ENCODE results near the gene LTBP2. TPM values are rescaled to one million over a fixed set of nuclear protein-coding genes. Genes with fewer than 3 reads are reported as not detected.

LTBP2 gene
- total RNA-seq, 1 experiment from 2014 or later, result 124 TPM

- H4K20me1 ChIP-seq (ENCODE audit: insufficient read depth), result no peaks in the 10 kb centered on the region
- no TSS peak for BruUV-seq (replicated peaks)
- no peaks in the 10 kb centered on the region for H3K4me1 ChIP-seq (replicated peaks; ENCODE audit: insufficient read depth)
- no peaks in the 10 kb centered on the region for H3K9me3 ChIP-seq (ENCODE audit: insufficient read depth, low read depth)
- no peaks in the 10 kb centered on the region for H3K27me3 ChIP-seq (ENCODE audit: insufficient read depth, low read depth)
- no peak overlapping the region for H3K4me2 ChIP-seq
- H3K4me3 ChIP-seq, result no peak overlapping the region
- 0 out of 2 replicates have a peak, but pooled peaks cover 20% of the 10 kb centered on the region for H3K79me2 ChIP-seq (ENCODE audit: low read depth)
- CTCF ChIA-PET, result interaction anchor here (0.6 to 1.0 kb wide), 2 partner anchors 214 to 269 kb away, joined by 3 to 5 read pairs; no protein-coding TSS in a partner anchor
- POLR2A ChIA-PET (ENCODE audit: unreplicated experiment), result interaction anchor here (0.6 to 1.1 kb wide), 3 partner anchors 19 to 32 kb away, joined by 5 to 8 read pairs (median 6); no protein-coding TSS in a partner anchor
- no peaks in the 10 kb centered on the region; the same call in 1 of the 2 replicates for H3F3A ChIP-seq (ENCODE audit: insufficient read depth, low read depth)
- H3K27ac ChIP-seq, result no peak overlapping the region
- DNase-seq, result no peak
- intact Hi-C loops (cut with micrococcal nuclease; ENCODE audit: unreplicated experiment), result no loop called here
- TF ChIP-seq, protein P1, sequence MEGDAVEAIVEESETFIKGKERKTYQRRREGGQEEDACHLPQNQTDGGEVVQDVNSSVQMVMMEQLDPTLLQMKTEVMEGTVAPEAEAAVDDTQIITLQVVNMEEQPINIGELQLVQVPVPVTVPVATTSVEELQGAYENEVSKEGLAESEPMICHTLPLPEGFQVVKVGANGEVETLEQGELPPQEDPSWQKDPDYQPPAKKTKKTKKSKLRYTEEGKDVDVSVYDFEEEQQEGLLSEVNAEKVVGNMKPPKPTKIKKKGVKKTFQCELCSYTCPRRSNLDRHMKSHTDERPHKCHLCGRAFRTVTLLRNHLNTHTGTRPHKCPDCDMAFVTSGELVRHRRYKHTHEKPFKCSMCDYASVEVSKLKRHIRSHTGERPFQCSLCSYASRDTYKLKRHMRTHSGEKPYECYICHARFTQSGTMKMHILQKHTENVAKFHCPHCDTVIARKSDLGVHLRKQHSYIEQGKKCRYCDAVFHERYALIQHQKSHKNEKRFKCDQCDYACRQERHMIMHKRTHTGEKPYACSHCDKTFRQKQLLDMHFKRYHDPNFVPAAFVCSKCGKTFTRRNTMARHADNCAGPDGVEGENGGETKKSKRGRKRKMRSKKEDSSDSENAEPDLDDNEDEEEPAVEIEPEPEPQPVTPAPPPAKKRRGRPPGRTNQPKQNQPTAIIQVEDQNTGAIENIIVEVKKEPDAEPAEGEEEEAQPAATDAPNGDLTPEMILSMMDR (conservative IDR thresholded peaks at IDR 0.05), result no peak
- TF ChIP-seq EZH2 (IDR thresholded peaks at IDR 0.05; ENCODE audit: low read depth), result no peak
- no peaks in the 10 kb centered on the region; the same call in 1 of the 2 replicates for H3K36me3 ChIP-seq (ENCODE audit: low read depth)
- H2AFZ ChIP-seq, result no peak overlapping the region
- no peaks in the 10 kb centered on the region for H3K9me2 ChIP-seq (ENCODE audit: insufficient read depth)
Observed at GRCh38 chr14:74591899-74592298, 20.1 kb downstream of the LTBP2 start.

GRCh38 chr14:74591394-74591793 lies 20.6 kb downstream of the LTBP2 start:
- no peak for DNase-seq
- BruUV-seq (replicated peaks), result no TSS peak
- no peaks in the 10 kb centered on the region for H3K4me1 ChIP-seq (replicated peaks; ENCODE audit: insufficient read depth)
- H2AFZ ChIP-seq, result no peak overlapping the region
- no peak overlapping the region for H3K4me2 ChIP-seq
- no peaks in the 10 kb centered on the region; the same call in 1 of the 2 replicates for H3F3A ChIP-seq (ENCODE audit: insufficient read depth, low read depth)
- CTCF ChIA-PET, result interaction anchor here (0.6 to 1.0 kb wide), 2 partner anchors 19 to 270 kb away, joined by 3 read pairs; no protein-coding TSS in a partner anchor
- intact Hi-C loops (cut with micrococcal nuclease; ENCODE audit: unreplicated experiment), result no loop called here
- no peaks in the 10 kb centered on the region for H3K9me2 ChIP-seq (ENCODE audit: insufficient read depth)
- H3K9me3 ChIP-seq (ENCODE audit: insufficient read depth, low read depth), result no peaks in the 10 kb centered on the region
- no peaks in the 10 kb centered on the region; the same call in 1 of the 2 replicates for H3K36me3 ChIP-seq (ENCODE audit: low read depth)
- H3K4me3 ChIP-seq, result no peak overlapping the region
- H3K79me2 ChIP-seq (ENCODE audit: low read depth), result 0 out of 2 replicates have a peak, but pooled peaks cover 20% of the 10 kb centered on the region
- POLR2A ChIA-PET (ENCODE audit: unreplicated experiment), result interaction anchor here (0.7 to 1.1 kb wide), 2 partner anchors 18 to 25 kb away, joined by 3 to 5 read pairs; no protein-coding TSS in a partner anchor
- H4K20me1 ChIP-seq (ENCODE audit: insufficient read depth), result no peaks in the 10 kb centered on the region
- no peaks in the 10 kb centered on the region for H3K27me3 ChIP-seq (ENCODE audit: insufficient read depth, low read depth)
- H3K27ac ChIP-seq, result no peak overlapping the region
- TF ChIP-seq, protein P1 (conservative IDR thresholded peaks at IDR 0.05), result no peak
- TF ChIP-seq EZH2 (IDR thresholded peaks at IDR 0.05; ENCODE audit: low read depth), result no peak

DNA sequence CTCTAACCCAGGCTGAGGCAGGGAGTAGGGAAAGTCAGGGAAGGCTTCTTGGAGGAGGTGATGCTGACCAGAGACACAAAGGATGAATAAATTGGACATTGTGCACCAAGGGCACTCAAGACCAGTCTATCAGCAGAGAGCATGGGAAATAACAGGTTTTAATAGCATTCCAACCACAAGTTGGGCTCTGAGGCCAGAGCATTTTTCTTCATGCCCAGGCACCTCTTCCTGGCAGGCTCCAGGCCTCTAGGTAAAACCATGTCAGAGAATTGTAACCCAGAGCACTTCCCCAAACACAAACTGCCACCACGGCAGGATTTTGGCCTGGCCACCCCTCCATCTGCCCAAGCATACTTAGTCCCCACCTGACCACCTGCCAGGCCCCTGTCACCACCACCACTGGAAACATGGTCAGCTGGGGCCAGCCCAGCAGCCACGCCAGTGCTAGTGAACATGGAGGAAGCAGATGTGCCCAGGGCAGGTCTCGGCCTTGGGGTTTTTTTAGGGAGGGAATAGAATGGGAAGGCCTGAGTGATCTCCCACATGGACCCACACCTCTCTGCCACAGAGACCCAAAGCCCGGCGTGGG lies 22.7 kb downstream of the LTBP2 start:
- DNase-seq, result no peak
- H3K27ac ChIP-seq, result no peak overlapping the region
- TF ChIP-seq EZH2 (IDR thresholded peaks at IDR 0.05; ENCODE audit: low read depth), result no peak
- TF ChIP-seq, protein P1 (conservative IDR thresholded peaks at IDR 0.05), result no peak
- H3F3A ChIP-seq (ENCODE audit: insufficient read depth, low read depth), result peaks cover 8% of the 10 kb centered on the region; the same call in 1 of the 2 replicates
- no peak overlapping the region for H3K4me3 ChIP-seq
- no TSS peak for BruUV-seq (replicated peaks)
- no peak overlapping the region for H3K4me2 ChIP-seq
- peaks cover 7% of the 10 kb centered on the region for H3K4me1 ChIP-seq (replicated peaks; ENCODE audit: insufficient read depth)
- intact Hi-C loops (cut with micrococcal nuclease; ENCODE audit: unreplicated experiment), result no loop called here
- H3K27me3 ChIP-seq (ENCODE audit: insufficient read depth, low read depth), result no peaks in the 10 kb centered on the region
- POLR2A ChIA-PET (ENCODE audit: unreplicated experiment), result interaction anchor here (0.6 kb wide), 1 partner anchor 23 kb away, joined by 3 read pairs; no protein-coding TSS in a partner anchor
- H3K9me3 ChIP-seq (ENCODE audit: insufficient read depth, low read depth), result no peaks in the 10 kb centered on the region
- CTCF ChIA-PET, result no interaction called here
- no peaks in the 10 kb centered on the region for H4K20me1 ChIP-seq (ENCODE audit: insufficient read depth)
- 0 out of 2 replicates have a peak, but pooled peaks cover 20% of the 10 kb centered on the region for H3K79me2 ChIP-seq (ENCODE audit: low read depth)
- no peak overlapping the region for H2AFZ ChIP-seq
- no peaks in the 10 kb centered on the region for H3K9me2 ChIP-seq (ENCODE audit: insufficient read depth)
- H3K36me3 ChIP-seq (ENCODE audit: low read depth), result no peaks in the 10 kb centered on the region; the same call in 1 of the 2 replicates

Data from PC-9 (cell line).